Transverse colon (tissue), 4 donors: ENCODE data around the gene GK. TPM values are rescaled to one million over a fixed set of nuclear protein-coding genes. Genes with fewer than 3 reads are reported as not detected.
"Not testable (repeated sequence)": the region's sequence is repeated elsewhere in the genome, so short reads cannot be mapped to it uniquely, and the experiment has no call there.

Experiments used
- DNase-seq: peaks from one replicate; pipeline ENCODE4 v3.0.0-alpha.2; 2019
- H3K27ac ChIP-seq, 4 donors: fragments of 200-600 bp; sonication (generic); 2 replicates each; pipeline ENCODE4 v1.5.1; 2016 to 2018; ENCODE audit warnings: inconsistent platforms in 4 of 4
- H3K27me3 ChIP-seq: fragments of 200-600 bp; sonication (generic); 2 replicates; pipeline ENCODE4 v1.5.1; 2017; ENCODE audit warnings: inconsistent platforms
- H3K36me3 ChIP-seq, 4 donors: fragments of 200-600 bp; sonication (generic); 2 replicates each; pipeline ENCODE4 v1.5.1; 2017 to 2019; ENCODE audit warnings: inconsistent platforms in 4 of 4
- H3K4me1 ChIP-seq, 4 donors: fragments of 200-600 bp; sonication (generic); 2 replicates each; pipeline ENCODE4 v1.5.1; 2017 to 2020; ENCODE audit warnings: inconsistent platforms in 4 of 4
- H3K4me3 ChIP-seq, 4 donors: fragments of 200-600 bp; sonication (generic); 1 replicate in 1 of 4; 2 replicates in 3 of 4; pipeline versions ENCODE4 v1.5.1 to v1.6.1; 2017 to 2019; ENCODE audit warnings: inconsistent platforms in 4 of 4
- H3K9me3 ChIP-seq, 2 donors: fragments of 200-600 bp; sonication (generic); 2 replicates each; pipeline ENCODE4 v1.5.1; 2017 to 2019; ENCODE audit warnings: inconsistent platforms in 2 of 2
- EP300 ChIP-seq: sonication (generic); formaldehyde crosslinking; IDR thresholded peaks from one replicate; pipeline ENCODE4 v1.6.1; 2017; ENCODE audit warnings: antibody characterized with exemption, low read depth
- POLR2A ChIP-seq: fragments of 450-650 bp; IDR thresholded peaks from one replicate; pipeline ENCODE4 v1.6.1; 2016; ENCODE audit warnings: antibody characterized with exemption, mild to moderate bottlenecking, moderate library complexity
- POLR2AphosphoS5 ChIP-seq, 3 donors: sonication (generic); formaldehyde crosslinking; IDR thresholded peaks; one replicate each; pipeline ENCODE4 v1.6.1; 2016; ENCODE audit warnings: antibody characterized with exemption in 3 of 3
- WGBS, 2 donors: methylation state at CpG; one replicate each; pipeline ENCODE4 v1.1.5; 2018; ENCODE audit warnings: low coverage in 1 of 2; 5-methylcytosine and 5-hydroxymethylcytosine counted together
- in situ Hi-C, 4 donors: fragments of 200-750 bp; cut with MboI; loops; one replicate each; pipeline versions ENCODE4 v1.15.0 to v1.15.1; 2017; ENCODE audit warnings: low sequenced_read_pairs in 3 of 4, low pct_ligation_motif_present in 1 of 4, low pct_unique_long_range_greater_than_20kb in 1 of 4
- intact Hi-C: fragments of 100-400 bp; cut with DNase I; formaldehyde crosslinking; loops from one replicate; pipeline ENCODE4 v1.15.1; 2023; ENCODE audit warnings: low total_unique reads
- total RNA-seq, 4 donors: library from RNA; depleted of rRNA; stranded (reverse); fragments of >200 nt; gene quantifications; one replicate each; pipeline ENCODE4 v1.1.0, GENCODE V29; 2016
- TF ChIP-seq, protein P1 (sequence below), 5 experiments: fragments of 200-600 bp in 3 of 5; fragments of 450-650 bp in 2 of 5; sonication (generic) in 3 of 5; IDR thresholded peaks; 1 replicate in 2 of 5; 2 replicates in 3 of 5; pipeline ENCODE4 v1.5.1; 2016 to 2017; ENCODE audit warnings: antibody characterized with exemption in 5 of 5, inconsistent platforms in 3 of 5, mild to moderate bottlenecking in 2 of 5, moderate library complexity in 1 of 5

Gene GK
- total RNA-seq, 4 donors from 2014 or later = 2.2 to 30.2 (median 19.6) TPM

DNA sequence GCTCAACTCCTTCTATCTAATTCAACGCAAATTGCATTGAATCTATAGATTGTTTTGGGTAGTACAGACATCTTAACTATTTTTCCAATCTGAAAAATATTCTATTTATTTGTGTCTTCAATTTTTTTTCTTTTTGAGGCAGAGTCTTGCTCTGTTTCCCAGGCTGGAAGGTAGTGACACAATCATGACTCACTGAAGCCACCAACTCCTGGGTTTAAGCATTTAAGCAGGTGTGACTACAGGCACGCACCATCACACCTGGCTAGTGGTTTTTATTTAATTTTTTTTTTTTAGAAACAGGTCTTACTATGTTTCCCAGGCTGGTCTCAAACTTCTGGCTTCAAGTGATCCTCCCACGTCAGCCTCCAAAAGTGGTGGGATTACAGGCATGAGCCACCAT lies 98.3 kb downstream of the GK start:
- in situ Hi-C loops = no loop called here

GRCh38 chrX:30762755-30763154 lies 109.5 kb downstream of the GK start:
- 33% methylated on average over 3 of the region's 3 CpGs; no CpG with 5 or more reads in 1 of the 2 donors for WGBS, 2 donors
- Histone ChIP-seq H3K27me3 (no peaks in the 10 kb centered on the region), H3K4me1 (no peaks in the 10 kb centered on the region), H3K36me3 (no peaks in the 10 kb centered on the region), H3K4me3 (no peak overlapping the region), H3K9me3 (no peaks in the 10 kb centered on the region), H3K27ac (no peak overlapping the region)
- DNase-seq = no peak
- in situ Hi-C loops = no loop called here
- TF ChIP-seq, protein P1, sequence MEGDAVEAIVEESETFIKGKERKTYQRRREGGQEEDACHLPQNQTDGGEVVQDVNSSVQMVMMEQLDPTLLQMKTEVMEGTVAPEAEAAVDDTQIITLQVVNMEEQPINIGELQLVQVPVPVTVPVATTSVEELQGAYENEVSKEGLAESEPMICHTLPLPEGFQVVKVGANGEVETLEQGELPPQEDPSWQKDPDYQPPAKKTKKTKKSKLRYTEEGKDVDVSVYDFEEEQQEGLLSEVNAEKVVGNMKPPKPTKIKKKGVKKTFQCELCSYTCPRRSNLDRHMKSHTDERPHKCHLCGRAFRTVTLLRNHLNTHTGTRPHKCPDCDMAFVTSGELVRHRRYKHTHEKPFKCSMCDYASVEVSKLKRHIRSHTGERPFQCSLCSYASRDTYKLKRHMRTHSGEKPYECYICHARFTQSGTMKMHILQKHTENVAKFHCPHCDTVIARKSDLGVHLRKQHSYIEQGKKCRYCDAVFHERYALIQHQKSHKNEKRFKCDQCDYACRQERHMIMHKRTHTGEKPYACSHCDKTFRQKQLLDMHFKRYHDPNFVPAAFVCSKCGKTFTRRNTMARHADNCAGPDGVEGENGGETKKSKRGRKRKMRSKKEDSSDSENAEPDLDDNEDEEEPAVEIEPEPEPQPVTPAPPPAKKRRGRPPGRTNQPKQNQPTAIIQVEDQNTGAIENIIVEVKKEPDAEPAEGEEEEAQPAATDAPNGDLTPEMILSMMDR (IDR thresholded peaks at IDR 0.05) = no peak
- TF ChIP-seq POLR2A (no peak), POLR2AphosphoS5 (IDR thresholded peaks at IDR 0.05) (no peak), EP300 (no peak)
- intact Hi-C loops = no loop called here

More for the DNA sequence above, 98.3 kb downstream of the GK start:
- H3K4me3 ChIP-seq = no peak overlapping the region
- no peak overlapping the region for H3K27ac ChIP-seq
- no peaks in the 10 kb centered on the region for H3K9me3 ChIP-seq
- H3K27me3 ChIP-seq = no peaks in the 10 kb centered on the region
- no peaks in the 10 kb centered on the region for H3K36me3 ChIP-seq
- no peak for DNase-seq
- TF ChIP-seq POLR2AphosphoS5 (IDR thresholded peaks at IDR 0.05) (no peak), POLR2A (no peak), EP300 (no peak)
- TF ChIP-seq, protein P1 (IDR thresholded peaks at IDR 0.05) = no peak
- 82 to 100% methylated on average over 2 to 3 of the region's 3 CpGs for WGBS, 2 donors
- H3K4me1 ChIP-seq = no peaks in the 10 kb centered on the region
- intact Hi-C loops = no loop called here

DNA sequence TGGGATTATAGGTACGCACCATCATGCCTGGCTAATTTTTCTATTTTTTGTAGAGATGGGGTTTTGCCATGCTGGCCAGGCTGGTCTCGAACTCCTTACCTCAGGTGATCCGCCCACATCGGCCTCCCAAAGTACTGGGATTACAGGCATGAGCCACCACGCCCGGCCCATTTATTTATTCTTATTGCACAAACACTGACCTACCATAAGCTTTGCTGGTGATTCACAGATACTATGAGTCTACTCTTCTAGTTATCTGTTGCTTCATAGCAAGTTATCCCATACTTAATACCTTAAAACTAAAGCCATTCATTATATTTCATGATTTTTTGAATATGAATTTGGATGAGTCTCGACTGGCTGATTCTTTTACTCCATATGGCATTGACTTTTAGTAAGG lies 120.5 kb downstream of the GK start:
- H3K4me1 ChIP-seq, H3K9me3 ChIP-seq, H3K27me3 ChIP-seq, intact Hi-C loops, H3K27ac ChIP-seq, H3K4me3 ChIP-seq, in situ Hi-C loops, DNase-seq, H3K36me3 ChIP-seq: not testable (repeated sequence)
- WGBS, 2 donors = 81 to 93% methylated on average over 3 to 7 of the region's 7 CpGs

- TF ChIP-seq POLR2A = no peak
- TF ChIP-seq EP300 = no peak
- TF ChIP-seq, protein P1 (IDR thresholded peaks at IDR 0.05) = no peak
- no peak for TF ChIP-seq POLR2AphosphoS5 (IDR thresholded peaks at IDR 0.05)
- Histone ChIP-seq H3K9me3 (no peaks in the 10 kb centered on the region), H3K4me3 (no peak overlapping the region), H3K36me3 (no peaks in the 10 kb centered on the region), H3K27me3 (no peaks in the 10 kb centered on the region), H3K27ac (no peak overlapping the region), H3K4me1 (no peaks in the 10 kb centered on the region)
- intact Hi-C loops = no loop called here
- in situ Hi-C loops = no loop called here
- DNase-seq = no peak
These were observed 124.4 kb downstream of the GK start for GRCh38 chrX:30777575-30777974.

DNA sequence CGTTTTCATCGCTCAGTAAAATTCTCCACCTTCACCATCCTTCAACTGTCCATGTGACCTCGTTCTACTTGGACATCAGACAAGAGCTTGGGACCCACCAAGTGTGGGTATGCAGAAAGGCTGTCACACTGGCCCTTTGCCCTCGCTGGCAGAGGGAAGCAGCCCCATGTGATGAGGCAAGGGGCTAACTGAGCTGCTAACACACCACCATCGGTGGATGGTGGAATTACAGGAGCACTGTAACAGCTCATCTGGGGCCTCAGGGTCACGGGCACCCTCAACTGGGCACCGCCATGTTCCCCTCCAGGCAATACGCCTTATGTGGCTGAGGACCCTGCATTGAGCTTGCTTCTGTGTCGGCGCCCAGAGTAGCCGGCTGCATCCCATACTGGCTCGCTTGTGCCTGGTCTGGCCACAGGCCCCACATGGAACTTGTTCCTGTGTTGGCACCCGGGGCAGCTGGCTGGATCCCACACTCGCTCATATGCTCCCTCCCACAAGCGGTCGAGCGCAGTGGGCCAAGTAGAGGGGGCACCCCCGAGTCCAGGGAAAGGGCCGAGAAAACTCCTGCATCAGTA lies 126.3 kb downstream of the GK start:
- H3K27me3 ChIP-seq = no peaks in the 10 kb centered on the region
- intact Hi-C loops (no loop called here), in situ Hi-C loops (no loop called here)
- DNase-seq = no peak
- H3K4me1 ChIP-seq = no peaks in the 10 kb centered on the region
- H3K27ac ChIP-seq = no peak overlapping the region
- H3K4me3 ChIP-seq = no peak overlapping the region
- 84 to 100% methylated on average over 1 to 16 of the region's 19 CpGs for WGBS, 2 donors
- no peaks in the 10 kb centered on the region for H3K9me3 ChIP-seq
- TF ChIP-seq, protein P1 (IDR thresholded peaks at IDR 0.05) = no peak
- TF ChIP-seq POLR2AphosphoS5 (IDR thresholded peaks at IDR 0.05) (no peak), POLR2A (no peak), EP300 (no peak)
- H3K36me3 ChIP-seq = no peaks in the 10 kb centered on the region
